HepG2 (cell line): ENCODE data around the gene BPIFA1. TPM values are rescaled to one million over a fixed set of nuclear protein-coding genes. Genes with fewer than 3 reads are reported as not detected.

Experiments
- ATAC-seq: fragments of 200-7000 bp; cut with Tn5 transposase; 3 replicates; pipeline ENCODE4 v1.9.1; 2020; ENCODE audit warnings: mild to moderate bottlenecking, moderate library complexity
- BruUV-seq: library from RNA; stranded (reverse); fragments of 400-500 nt; replicated peaks from 2 replicates; lab custom pipeline; 2021; lab: Mats Ljungman, UMichigan
- CTCF ChIA-PET: fragments of 300-600 bp; formaldehyde crosslinking; extraction: SDS; loops from one replicate; lab custom pipeline; 2021; ENCODE audit warnings: low total read pairs, inconsistent platforms, low intra/inter-chr PET ratio; lab: Yijun Ruan, JAX
- POLR2A ChIA-PET: fragments of 350-600 bp; sonication (Branson Sonifier 250); formaldehyde crosslinking; loops from one replicate; lab custom pipeline; 2020; ENCODE audit warnings: antibody characterized with exemption, inconsistent platforms; lab: Yijun Ruan, JAX
- DNase-seq: peaks from one replicate; pipeline ENCODE4 v3.0.0-alpha.2; 2015; ENCODE audit warnings: low spot score
- FAIRE-seq: peaks from 3 replicates; lab custom pipeline; 2011; peaks lifted over from hg19 to GRCh38; lab: Jason Lieb, UNC
- H2AFZ ChIP-seq: one replicate; pipeline ENCODE4 v1.6.1; 2011; ENCODE audit warnings: low read length, inconsistent platforms
- H3K27ac ChIP-seq: fragments of 300-600 bp; 3 replicates; pipeline ENCODE4 v1.8.0; 2011; ENCODE audit warnings: mixed run types, mild to moderate bottlenecking, mixed read lengths, low read length, inconsistent platforms; ENCODE audit not compliant: insufficient read depth; ENCODE audit errors: extremely low read length
- H3K27me3 ChIP-seq, 2 experiments: fragments of 200-600 bp in 1 of 2; 2 replicates in 1 of 2; 3 replicates in 1 of 2; pipeline versions ENCODE4 v1.6.0 to v1.8.0; 2011; ENCODE audit warnings: low read length in 2 of 2, mild to moderate bottlenecking in 2 of 2, moderate library complexity in 2 of 2, inconsistent platforms in 1 of 2; ENCODE audit not compliant: insufficient read depth in 2 of 2, control insufficient read depth in 1 of 2
- H3K36me3 ChIP-seq, 2 experiments: fragments of 200-600 bp in 1 of 2; replicated peaks in 1 of 2; 2 replicates in 1 of 2; 3 replicates in 1 of 2; pipeline versions ENCODE4 v1.5.1 to v1.8.0; 2011; ENCODE audit warnings: low read length in 2 of 2, inconsistent platforms in 1 of 2; ENCODE audit not compliant: insufficient read depth in 2 of 2, control insufficient read depth in 1 of 2
- H3K4me1 ChIP-seq: 2 replicates; pipeline ENCODE4 v1.5.1; 2012; ENCODE audit warnings: low read length, inconsistent platforms; ENCODE audit not compliant: insufficient read depth
- H3K4me2 ChIP-seq: 2 replicates; pipeline ENCODE4 v1.6.0; 2011; ENCODE audit warnings: low read depth, low read length, inconsistent platforms
- H3K4me3 ChIP-seq, 3 experiments: fragments of 200-600 bp in 1 of 3; sonication (generic), shearing (Covaris generic) in 1 of 3; replicated peaks in 1 of 3; 2 replicates each; pipeline ENCODE4 v1.5.1; 2011 to 2016; ENCODE audit warnings: low read length in 3 of 3, inconsistent platforms in 2 of 3, low read depth in 2 of 3, mild to moderate bottlenecking in 2 of 3, control low read depth in 1 of 3, mixed read lengths in 1 of 3; ENCODE audit not compliant: insufficient read depth in 1 of 3
- H3K79me2 ChIP-seq: one replicate; pipeline ENCODE4 v1.6.1; 2011; ENCODE audit warnings: low read length, inconsistent platforms; ENCODE audit not compliant: insufficient read depth
- H3K9ac ChIP-seq: 2 replicates; pipeline ENCODE4 v1.6.0; 2011; ENCODE audit warnings: mild to moderate bottlenecking, low read depth, low read length, inconsistent platforms; ENCODE audit not compliant: insufficient read depth
- H3K9me3 ChIP-seq: 2 replicates; pipeline ENCODE4 v1.5.1; 2012; ENCODE audit warnings: mild to moderate bottlenecking, low read length
- H4K20me1 ChIP-seq: 2 replicates; pipeline ENCODE4 v1.6.0; 2011; ENCODE audit warnings: inconsistent platforms, mild to moderate bottlenecking, low read length, moderate library complexity; ENCODE audit not compliant: insufficient read depth
- FIP1L1 ChIP-seq: fragments of 200-400 bp; formaldehyde crosslinking; IDR thresholded peaks from 2 replicates; pipeline ENCODE4 v1.6.1; 2018; ENCODE audit warnings: low read depth, mild to moderate bottlenecking, low read length, moderate library complexity, borderline replicate concordance; ENCODE audit not compliant: insufficient read depth
- NCOA5 ChIP-seq: sonication (generic); formaldehyde crosslinking; IDR thresholded peaks from 2 replicates; pipeline ENCODE4 v1.4.0; 2020; ENCODE audit warnings: missing genetic modification reagents
- PAX8 ChIP-seq: sonication (generic); formaldehyde crosslinking; IDR thresholded peaks from 2 replicates; pipeline ENCODE4 v1.8.0; 2022; ENCODE audit warnings: mild to moderate bottlenecking, missing genetic modification reagents, borderline replicate concordance
- PITX1 ChIP-seq: sonication (generic); formaldehyde crosslinking; IDR thresholded peaks from 2 replicates; pipeline ENCODE4 v1.5.1; 2020; ENCODE audit warnings: mild to moderate bottlenecking, missing genetic modification reagents
- SKI ChIP-seq: fragments of 450-650 bp; IDR thresholded peaks from one replicate; pipeline ENCODE4 v1.6.1; 2018; ENCODE audit warnings: mild to moderate bottlenecking; ENCODE audit not compliant: partially characterized antibody
- SRSF1 ChIP-seq: fragments of 200-400 bp; formaldehyde crosslinking; optimal IDR thresholded peaks from 2 replicates; pipeline ENCODE3; 2017; ENCODE audit warnings: mild to moderate bottlenecking, low read depth, low read length, moderate library complexity
- SRSF4 ChIP-seq: fragments of 200-400 bp; formaldehyde crosslinking; IDR thresholded peaks from one replicate; pipeline ENCODE4 v1.6.1; 2018; ENCODE audit warnings: mild to moderate bottlenecking, low read depth, low read length, moderate library complexity; ENCODE audit not compliant: poor library complexity, severe bottlenecking
- TBX2 ChIP-seq: sonication (generic); formaldehyde crosslinking; IDR thresholded peaks from 2 replicates; pipeline ENCODE4 v1.5.0; 2020; ENCODE audit warnings: missing genetic modification reagents, mild to moderate bottlenecking, borderline replicate concordance
- ZBTB14 ChIP-seq: sonication (generic); formaldehyde crosslinking; IDR thresholded peaks from 2 replicates; pipeline ENCODE4 v1.4.0; 2020; ENCODE audit warnings: missing genetic modification reagents
- ZBTB39 ChIP-seq: sonication (generic); formaldehyde crosslinking; IDR thresholded peaks from 2 replicates; pipeline ENCODE4 v1.5.0; 2020; ENCODE audit warnings: missing genetic modification reagents
- ZMYM3 ChIP-seq: sonication (generic); formaldehyde crosslinking; IDR thresholded peaks from 2 replicates; pipeline ENCODE4 v1.5.1; 2020; ENCODE audit warnings: mild to moderate bottlenecking, missing genetic modification reagents
- ZNF331 ChIP-seq: sonication (generic); formaldehyde crosslinking; IDR thresholded peaks from 2 replicates; pipeline ENCODE4 v1.4.0; 2020; ENCODE audit warnings: missing genetic modification reagents
- ZNF563 ChIP-seq: sonication (generic); formaldehyde crosslinking; IDR thresholded peaks from 2 replicates; pipeline ENCODE4 v1.8.0; 2022; ENCODE audit warnings: mild to moderate bottlenecking, moderate library complexity, missing genetic modification reagents
- ZNF605 ChIP-seq: sonication (generic); formaldehyde crosslinking; IDR thresholded peaks from 2 replicates; pipeline ENCODE4 v1.8.0; 2022; ENCODE audit warnings: mild to moderate bottlenecking, missing genetic modification reagents
- ZNF768 ChIP-seq: sonication (generic); formaldehyde crosslinking; IDR thresholded peaks from 2 replicates; pipeline ENCODE4 v1.4.0; 2020; ENCODE audit warnings: missing genetic modification reagents
- WGBS: methylation state at CpG from one replicate; pipeline ENCODE4 v1.1.6; 2017; ENCODE audit warnings: low lambda C conversion rate; 5-methylcytosine and 5-hydroxymethylcytosine counted together
- in situ Hi-C: cut with HindIII; loops from 2 replicates; pipeline ENCODE4 v1.10.0; 2017; ENCODE audit warnings: low pct_unique_long_range_greater_than_20kb; ENCODE audit not compliant: extremely low pct_ligation_motif_present
- intact Hi-C: fragments of 100-400 bp; cut with micrococcal nuclease; formaldehyde crosslinking; loops from one replicate; pipeline ENCODE4 v1.10.0; 2022; ENCODE audit not compliant: unreplicated experiment
- polyA plus RNA-seq, 8 experiments: library from polyadenylated mRNA; depleted of rRNA in 3 of 8; stranded (reverse) in 7 of 8; unstranded in 1 of 8; fragments of >200 nt; fragmentation: Illumina TruSeq in 4 of 8; extraction: Trizol in 4 of 8; gene quantifications; 2 replicates each; pipeline versions ENCODE4 v1.2.1 to v1.2.3, GENCODE V29; 2011 to 2016; ENCODE audit warnings: low read depth in 4 of 8, missing spikeins in 1 of 8, mixed read lengths in 1 of 8; ENCODE audit not compliant: insufficient read depth in 1 of 8
- total RNA-seq, 5 experiments: library from RNA; depleted of rRNA; stranded (reverse); fragments of >200 nt; fragmentation: Illumina TruSeq; extraction: Trizol; gene quantifications; 2 replicates each; pipeline ENCODE4 v1.2.3, GENCODE V29; 2016; ENCODE audit warnings: low read depth in 1 of 5

BPIFA1 gene
- total and polyA plus RNA-seq, 2 of the 13 experiments (the other 11 are each of a cell fraction or from before 2014, with no cell fraction given): not detected

GRCh38 chr20:33281550-33282146 lies 45.9 kb downstream of the BPIFA1 start (continued):
- TF ChIP-seq NCOA5: no peak
- TF ChIP-seq SKI: no peak
- TF ChIP-seq SRSF4: no peak
- no peak; the same call in 1 of the 2 replicates for TF ChIP-seq ZNF331
- no peak for TF ChIP-seq SRSF1
- no peak for TF ChIP-seq PITX1
- no peak for TF ChIP-seq ZBTB39

- no peak overlapping the region for H2AFZ ChIP-seq
- no peaks in the 10 kb centered on the region for H3K9me3 ChIP-seq
- peak overlapping the region; percentile 69 for H3K4me2 ChIP-seq
- in situ Hi-C loops: no loop called here
- no peaks in the 10 kb centered on the region for H3K79me2 ChIP-seq
- CTCF ChIA-PET: no interaction called here
- ATAC-seq (no peak), DNase-seq (no peak), FAIRE-seq (no peak)
- no peaks in the 10 kb centered on the region for H3K36me3 ChIP-seq
- no peak overlapping the region for H3K4me3 ChIP-seq
- POLR2A ChIA-PET: no interaction called here
- H3K27me3 ChIP-seq: peaks cover 11 to 30% of the 10 kb centered on the region in 2 experiments
- H4K20me1 ChIP-seq: no peaks in the 10 kb centered on the region
- intact Hi-C loops: no loop called here
- BruUV-seq: no TSS peak
- peaks cover 77% of the 10 kb centered on the region for H3K4me1 ChIP-seq
- H3K9ac ChIP-seq: no peak overlapping the region; the same call in 1 of the 2 replicates
- 69% methylated on average over 8 of the region's 8 CpGs for WGBS
- no peak overlapping the region for H3K27ac ChIP-seq
- no peak for TF ChIP-seq FIP1L1
- no peak for TF ChIP-seq ZBTB14 (CRISPR knock-in tag)
- TF ChIP-seq PAX8 (CRISPR knock-in tag): 0 out of 2 replicates have a peak, but pooled peaks have one; percentile 12
- TF ChIP-seq ZMYM3 (CRISPR knock-in tag): 0 out of 2 replicates have a peak, but pooled peaks have one; percentile 16
- TF ChIP-seq ZNF605: 0 out of 2 replicates have a peak, but pooled peaks have one; percentile 8
- 0 out of 2 replicates have a peak, but pooled peaks have one; percentile 14 for TF ChIP-seq TBX2 (CRISPR knock-in tag)
- TF ChIP-seq ZNF563 (CRISPR knock-in tag): 0 out of 2 replicates have a peak, but pooled peaks have one; percentile 47
- peak; percentile 70 for TF ChIP-seq ZNF768 (CRISPR knock-in tag)
Measured at GRCh38 chr20:33282196-33282934, 46.6 kb downstream of the BPIFA1 start.
